Muscle of back (tissue), 11 donors: ENCODE measurements around the gene DBF4. TPM values are rescaled to one million over a fixed set of nuclear protein-coding genes. Genes with fewer than 3 reads are reported as not detected.
"Not testable (repeated sequence)": the region's sequence is repeated elsewhere in the genome, so short reads cannot be mapped to it uniquely, and the experiment has no call there.

Experiments used
- DNase-seq, 3 donors: peaks; one replicate each; pipeline versions ENCODE4 v3.0.0 to v3.0.0-alpha.2; 2013
- polyA plus RNA-seq, 10 donors: library from polyadenylated mRNA; unstranded; fragments of 120-200 nt; gene quantifications; one replicate each; pipeline ENCODE4 v1.2.1, GENCODE V29; 2013; ENCODE audit not compliant: insufficient read length in 10 of 10

Gene DBF4
- polyA plus RNA-seq, 10 donors = 7.9 to 17.6 (median 13.2) TPM

DNA sequence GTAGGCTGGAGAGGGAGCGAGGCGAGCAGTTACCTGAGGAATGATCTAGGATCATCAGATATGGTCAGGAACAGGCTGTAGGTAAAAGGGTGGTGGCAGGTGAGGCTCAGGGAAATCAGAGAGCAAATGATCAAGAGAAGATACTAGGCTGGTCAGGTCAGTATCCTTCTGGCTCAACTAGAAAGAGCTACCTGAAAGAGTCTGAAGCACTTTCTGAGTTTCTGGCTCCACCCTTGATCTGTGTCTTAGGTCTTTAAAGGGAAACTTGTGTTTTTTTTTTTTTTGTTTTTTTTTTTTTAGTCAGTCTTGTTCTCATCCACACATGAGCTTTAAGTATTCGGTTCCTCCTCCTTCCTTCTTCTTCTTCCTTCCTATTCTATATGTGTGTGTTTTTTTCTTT lies 68.3 kb downstream of the DBF4 start:
- DNase-seq = no peak

DNA sequence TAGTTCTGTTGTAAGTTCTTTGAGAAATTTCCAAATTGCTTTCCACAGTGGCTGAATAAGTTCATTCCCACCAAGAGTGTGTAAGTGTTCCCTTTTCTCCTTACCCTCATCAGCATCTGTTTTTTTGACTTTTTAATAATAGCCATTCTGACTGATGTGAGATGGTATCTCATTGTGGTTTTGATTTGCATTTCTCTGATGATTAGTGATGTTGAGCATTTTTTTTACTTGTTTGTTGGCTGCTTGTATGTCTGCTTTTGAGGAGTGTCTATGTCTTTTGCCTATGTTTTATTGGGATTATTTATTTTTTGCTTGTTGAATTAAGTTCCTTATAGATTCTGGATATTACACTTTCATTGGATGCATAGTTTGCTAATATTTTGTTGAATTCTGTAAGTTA lies 69.6 kb downstream of the DBF4 start:
- not testable (repeated sequence) for DNase-seq

DNA sequence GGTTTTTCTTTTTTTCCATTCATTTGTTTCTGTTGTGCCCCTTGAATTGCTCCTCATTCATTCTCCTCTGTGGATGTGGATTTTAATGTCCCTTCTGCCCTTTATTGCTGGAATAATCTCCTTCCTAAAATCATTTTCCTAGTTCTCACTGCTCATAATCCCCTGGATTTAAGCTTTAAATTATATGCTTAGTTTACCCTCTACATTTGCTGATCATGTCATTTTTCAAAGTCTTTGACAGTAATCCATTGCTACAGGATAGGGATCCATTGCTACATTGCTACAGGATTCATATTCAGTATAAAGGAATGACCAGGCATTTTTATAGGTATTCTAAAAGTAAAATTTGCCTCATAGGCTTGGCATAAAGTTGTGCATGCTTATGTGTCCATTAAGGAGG lies 72.1 kb downstream of the DBF4 start:
- no peak for DNase-seq

Other genes starting within 250 kb of the DBF4 start
- under 1 TPM; 0.12 to 0.95 (median 0.21) TPM for gene RUNDC3B, start 248.1 kb upstream of the DBF4 start, polyA plus RNA-seq
- gene SLC25A40, start 133 bp upstream of the DBF4 start, polyA plus RNA-seq = 10 to 100 TPM in 9 of 10 donors, 1 to 10 TPM in 1; 9.8 to 21.9 (median 15.6) TPM
- gene ADAM22, start 57.8 kb downstream of the DBF4 start, polyA plus RNA-seq = 10 to 100 TPM in 7 of 10 donors, 1 to 10 TPM in 3; 7.6 to 44.9 (median 10.2) TPM